Right lobe of liver (tissue), 4 donors: Measurements from ENCODE around the gene KCMF1.

Source experiments
- CTCF ChIP-seq, 4 donors: fragments of 200-600 bp in 3 of 4; fragments of 450-650 bp in 1 of 4; IDR thresholded peaks; one replicate each; pipeline versions ENCODE4 v1.5.1 to v1.8.0; 2016 to 2022; ENCODE audit warnings: antibody characterized with exemption in 4 of 4, mild to moderate bottlenecking in 2 of 4
- POLR2A ChIP-seq: fragments of 450-650 bp; IDR thresholded peaks from one replicate; pipeline ENCODE4 v1.6.1; 2017; ENCODE audit warnings: antibody characterized with exemption, mild to moderate bottlenecking
- donor health status: DM: no; HTN: no; CAD: no.
- donor health status: DM: no; HTN: no; CAD: no.
- donor health status: DM: no; HTN: yes; CAD: no.

- no peak for TF ChIP-seq CTCF (IDR thresholded peaks at IDR 0.05)
- TF ChIP-seq POLR2A: no peak
These were observed 31.6 kb downstream of the KCMF1 start for GRCh38 chr2:85002534-85002933.
